Neuronal stem cell (in vitro differentiated cells): Measurements from ENCODE around the gene P2RY4. TPM values are rescaled to one million over a fixed set of nuclear protein-coding genes. Genes with fewer than 3 reads are reported as not detected.
A peak's percentile ranks its signal among the peaks of the same experiment; 100 is the strongest.

Experiments used
- DNase-seq: peaks from one replicate; pipeline ENCODE4 v3.0.0-alpha.2; 2013; ENCODE audit warnings: low spot score
- H2AFZ ChIP-seq: one replicate; pipeline ENCODE4 v1.6.1; 2013; ENCODE audit warnings: mild to moderate bottlenecking, low read length, inconsistent platforms
- H2AK5ac ChIP-seq: 2 replicates; pipeline ENCODE4 v1.6.1; 2013; ENCODE audit warnings: low read depth, mild to moderate bottlenecking, inconsistent platforms, low read length, moderate library complexity, mixed read lengths
- H2BK120ac ChIP-seq: 2 replicates; pipeline ENCODE4 v1.6.1; 2013; ENCODE audit warnings: low read depth, mild to moderate bottlenecking, inconsistent platforms, low read length, moderate library complexity, mixed read lengths
- H2BK12ac ChIP-seq: one replicate; pipeline ENCODE4 v1.6.1; 2013; ENCODE audit warnings: low read length, inconsistent platforms
- H2BK15ac ChIP-seq: 2 replicates; pipeline ENCODE4 v1.6.1; 2013; ENCODE audit warnings: mild to moderate bottlenecking, low read length, inconsistent platforms, mixed read lengths
- H2BK5ac ChIP-seq: one replicate; pipeline ENCODE4 v1.6.1; 2013; ENCODE audit warnings: inconsistent platforms, mild to moderate bottlenecking, low read length, moderate library complexity
- H3K14ac ChIP-seq: one replicate; pipeline ENCODE4 v1.6.1; 2013; ENCODE audit warnings: low read length, inconsistent platforms
- H3K18ac ChIP-seq: 2 replicates; pipeline ENCODE4 v1.6.1; 2013; ENCODE audit warnings: low read length, inconsistent platforms
- H3K23ac ChIP-seq: 2 replicates; pipeline ENCODE4 v1.6.1; 2013; ENCODE audit warnings: low read depth, mild to moderate bottlenecking, mixed read lengths, low read length, inconsistent platforms; ENCODE audit not compliant: poor library complexity
- H3K27ac ChIP-seq: replicated peaks from 3 replicates; pipeline ENCODE4 v1.5.1; 2013; ENCODE audit warnings: low read length, inconsistent platforms
- H3K27me3 ChIP-seq, 3 experiments: 2 replicates each; pipeline ENCODE4 v1.6.1; 2013; ENCODE audit warnings: low read length in 3 of 3, mild to moderate bottlenecking in 2 of 3, inconsistent platforms in 1 of 3, low read depth in 1 of 3, mixed read lengths in 1 of 3, moderate library complexity in 1 of 3; ENCODE audit not compliant: control insufficient read depth in 3 of 3, insufficient read depth in 3 of 3
- H3K36me3 ChIP-seq, 2 donors: replicated peaks in 1 of 2; 2 replicates each; pipeline ENCODE4 v1.6.1; 2013; ENCODE audit warnings: low read length in 2 of 2; ENCODE audit not compliant: control insufficient read depth in 2 of 2, insufficient read depth in 2 of 2
- H3K4ac ChIP-seq: 2 replicates; pipeline ENCODE4 v1.6.1; 2013; ENCODE audit warnings: inconsistent platforms, mild to moderate bottlenecking, low read length, moderate library complexity
- H3K4me1 ChIP-seq, 2 donors: 1 replicate in 1 of 2; 2 replicates in 1 of 2; pipeline ENCODE4 v1.6.1; 2013; ENCODE audit warnings: low read length in 2 of 2, low read depth in 1 of 2; ENCODE audit not compliant: control insufficient read depth in 2 of 2, insufficient read depth in 1 of 2
- H3K4me2 ChIP-seq: one replicate; pipeline ENCODE4 v1.6.1; 2013; ENCODE audit warnings: mild to moderate bottlenecking, low read length, inconsistent platforms; ENCODE audit not compliant: insufficient read depth, poor library complexity, severe bottlenecking
- H3K4me3 ChIP-seq, 2 donors: 2 replicates each; pipeline ENCODE4 v1.5.1; 2013; ENCODE audit warnings: low read length in 2 of 2, mild to moderate bottlenecking in 2 of 2, inconsistent platforms in 1 of 2, moderate library complexity in 1 of 2
- H3K79me1 ChIP-seq: one replicate; pipeline ENCODE4 v1.6.1; 2013; ENCODE audit warnings: low read depth, mild to moderate bottlenecking, inconsistent platforms, low read length, moderate library complexity
- H3K9ac ChIP-seq: one replicate; pipeline ENCODE4 v1.6.1; 2013; ENCODE audit warnings: mild to moderate bottlenecking, low read depth, low read length, inconsistent platforms; ENCODE audit not compliant: poor library complexity
- H3K9me3 ChIP-seq, 2 donors: replicated peaks in 1 of 2; 2 replicates each; pipeline versions ENCODE3 to v1.6.1; 2013; ENCODE audit warnings: low read length in 2 of 2, mild to moderate bottlenecking in 2 of 2, inconsistent platforms in 1 of 2, low read depth in 1 of 2, mixed read lengths in 1 of 2, moderate library complexity in 1 of 2; ENCODE audit not compliant: control insufficient read depth in 2 of 2, insufficient read depth in 1 of 2
- H4K8ac ChIP-seq: one replicate; pipeline ENCODE4 v1.6.1; 2013; ENCODE audit warnings: low read depth, mild to moderate bottlenecking, inconsistent platforms, low read length, moderate library complexity
- H4K91ac ChIP-seq: one replicate; pipeline ENCODE4 v1.6.1; 2013; ENCODE audit warnings: low read length, low read depth, mild to moderate bottlenecking, inconsistent platforms; ENCODE audit not compliant: poor library complexity
- WGBS, 2 donors: extraction: QIAGEN DNeasy Blood & Tissue Kit; methylation state at CpG; one replicate each; pipeline ENCODE4 v1.1.7; 2013; ENCODE audit warnings: missing lambda C conversion rate in 2 of 2, mixed read lengths in 1 of 2; ENCODE audit not compliant: insufficient read length in 2 of 2, insufficient replicate concordance in 1 of 2; ENCODE audit errors: extremely low coverage in 2 of 2; 5-methylcytosine and 5-hydroxymethylcytosine counted together
- polyA plus RNA-seq, 2 experiments: library from polyadenylated mRNA; stranded (reverse); fragments of 200-250 nt; gene quantifications; one replicate each; pipeline ENCODE4 v1.2.3, GENCODE V29; 2013

The P2RY4 gene
- polyA plus RNA-seq (2013, experiment 1 of 2), result 0.06 TPM
- polyA plus RNA-seq (2013, experiment 2 of 2), result 0.03 TPM

DNA sequence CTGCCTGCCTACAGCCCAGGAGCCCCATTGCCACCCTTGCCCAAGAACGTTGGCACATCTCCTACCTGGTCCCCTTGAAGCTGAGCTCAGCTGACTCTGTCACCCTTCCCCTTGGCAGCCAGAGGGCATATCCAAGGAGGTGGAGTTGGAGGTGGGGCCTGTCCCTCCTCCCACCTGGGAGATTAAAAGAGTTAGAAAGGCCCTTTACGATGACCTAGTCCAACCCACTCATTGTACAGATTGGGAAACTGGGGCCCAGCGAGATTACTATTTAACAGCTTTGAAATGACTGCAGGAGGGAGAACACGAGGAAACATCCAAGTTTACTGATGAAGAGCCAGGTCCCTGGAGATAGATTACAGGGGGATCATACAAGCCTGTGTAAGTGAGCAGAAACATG lies at the start of gene P2RY4:
TSS of gene P2RY4 (minus strand) at position 101 of the 400 bp plus-strand sequence. CDS start 580 bp downstream, outside the sequence.
- Histone ChIP-seq H4K91ac (no peak within 1 kb of the TSS), H3K4me1 (no peaks in the 10 kb centered on the region), H2BK15ac (no peak within 1 kb of the TSS), H3K4me2 (no peak within 1 kb of the TSS), H4K8ac (no peak within 1 kb of the TSS), H3K14ac (no peak within 1 kb of the TSS), H3K4me3 (no peak within 1 kb of the TSS), H3K9me3 (no peaks in the 10 kb centered on the region), H3K27ac (no peak within 1 kb of the TSS), H3K9ac (peak within 1 kb of the TSS; percentile 44), H3K4ac (no peak within 1 kb of the TSS), H2BK120ac (no peak within 1 kb of the TSS), H2BK5ac (no peak within 1 kb of the TSS), H2BK12ac (no peak within 1 kb of the TSS), H3K18ac (no peak within 1 kb of the TSS), H3K23ac (no peak within 1 kb of the TSS), H2AFZ (no peak within 1 kb of the TSS), H3K36me3 (no peaks in the 10 kb centered on the region), H2AK5ac (no peak within 1 kb of the TSS), H3K79me1 (no peaks in the 10 kb centered on the region), H3K27me3 (peaks cover 0 to 2% (median 0%) of the 10 kb centered on the region in 3 experiments)
- no CpG with 5 or more reads among the region's 4 CpGs for WGBS, 2 donors
- no peak for DNase-seq

DNA sequence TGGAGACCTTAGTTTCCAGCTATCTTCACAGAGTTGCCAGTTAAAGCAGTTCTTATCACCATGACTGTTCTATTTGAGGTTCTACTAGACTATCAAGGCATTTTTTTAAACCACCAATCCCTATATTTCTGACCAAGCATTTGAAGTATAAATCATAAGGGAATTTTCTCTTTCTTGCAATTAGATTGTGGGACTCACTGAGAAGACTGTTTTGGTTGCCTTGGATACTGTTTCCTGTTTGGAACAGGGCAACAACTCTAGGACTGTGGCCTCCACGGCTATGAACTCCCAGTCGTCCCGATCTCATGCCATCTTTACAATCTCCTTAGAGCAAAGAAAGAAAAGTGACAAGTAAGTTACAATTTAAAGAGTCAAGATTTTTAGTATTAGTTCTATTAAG lies 41.7 kb upstream of the P2RY4 start:
- H2BK5ac ChIP-seq, result no peak overlapping the region
- no peak overlapping the region for H3K4ac ChIP-seq
- H2AFZ ChIP-seq, result no peak overlapping the region
- H2BK12ac ChIP-seq, result no peak overlapping the region
- no peak overlapping the region for H3K23ac ChIP-seq
- no peak overlapping the region for H3K14ac ChIP-seq
- H3K79me1 ChIP-seq, result no peaks in the 10 kb centered on the region
- no peak overlapping the region for H3K27ac ChIP-seq
- no peak overlapping the region for H3K4me3 ChIP-seq
- no peaks in the 10 kb centered on the region for H3K27me3 ChIP-seq
- no peak overlapping the region for H3K18ac ChIP-seq
- peaks cover 3 to 85% of the 10 kb centered on the region in 2 donors for H3K36me3 ChIP-seq
- H2AK5ac ChIP-seq, result no peak overlapping the region
- H3K9ac ChIP-seq, result no peak overlapping the region
- no peak overlapping the region for H4K8ac ChIP-seq
- H3K9me3 ChIP-seq, result no peaks in the 10 kb centered on the region
- no peak overlapping the region for H4K91ac ChIP-seq
- no peaks in the 10 kb centered on the region for H3K4me1 ChIP-seq
- H2BK120ac ChIP-seq, result no peak overlapping the region
- H3K4me2 ChIP-seq, result no peak overlapping the region
- WGBS, 2 donors, result no CpG with 5 or more reads among the region's 3 CpGs
- no peak for DNase-seq
- no peak overlapping the region for H2BK15ac ChIP-seq

DNA sequence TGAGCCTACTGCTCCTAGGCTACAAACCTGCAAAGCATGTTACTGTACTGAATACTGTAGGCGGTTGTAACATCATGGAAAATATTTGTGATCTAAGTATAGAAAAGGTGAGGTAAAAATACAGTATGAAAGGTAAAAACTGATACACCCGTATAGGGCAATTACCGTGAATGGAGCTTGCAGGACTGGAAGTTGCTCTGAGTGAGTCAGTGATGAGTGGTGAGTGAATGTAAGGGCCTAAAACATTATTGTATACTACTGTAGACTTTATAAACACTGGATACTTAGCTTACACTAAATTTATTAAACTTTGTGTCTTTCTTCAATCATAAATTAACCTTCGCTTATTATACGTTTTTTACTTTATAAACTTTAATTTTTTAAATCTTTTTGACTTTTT lies 33.6 kb upstream of the P2RY4 start:
- no peak overlapping the region for H3K4me3 ChIP-seq
- H4K8ac ChIP-seq, result no peak overlapping the region
- H3K79me1 ChIP-seq, result no peaks in the 10 kb centered on the region
- H3K27ac ChIP-seq, result no peak overlapping the region
- no peak overlapping the region for H3K9ac ChIP-seq
- H3K23ac ChIP-seq, result no peak overlapping the region
- H3K14ac ChIP-seq, result no peak overlapping the region
- H3K9me3 ChIP-seq, result no peaks in the 10 kb centered on the region
- H3K4me2 ChIP-seq, result no peak overlapping the region
- WGBS, 2 donors, result 100% methylated on average over 2 of the region's 5 CpGs
- H2BK5ac ChIP-seq, result no peak overlapping the region
- H3K4me1 ChIP-seq, result peaks cover 3% of the 10 kb centered on the region in 2 donors
- H3K18ac ChIP-seq, result no peak overlapping the region
- H2BK15ac ChIP-seq, result no peak overlapping the region
- DNase-seq, result no peak
- no peak overlapping the region for H2AK5ac ChIP-seq
- H2BK12ac ChIP-seq, result no peak overlapping the region
- H3K4ac ChIP-seq, result no peak overlapping the region
- H4K91ac ChIP-seq, result no peak overlapping the region
- no peak overlapping the region for H2BK120ac ChIP-seq
- H2AFZ ChIP-seq, result no peak overlapping the region
- H3K27me3 ChIP-seq, result no peaks in the 10 kb centered on the region
- H3K36me3 ChIP-seq, result peaks cover 0 to 59% of the 10 kb centered on the region in 2 donors

DNA sequence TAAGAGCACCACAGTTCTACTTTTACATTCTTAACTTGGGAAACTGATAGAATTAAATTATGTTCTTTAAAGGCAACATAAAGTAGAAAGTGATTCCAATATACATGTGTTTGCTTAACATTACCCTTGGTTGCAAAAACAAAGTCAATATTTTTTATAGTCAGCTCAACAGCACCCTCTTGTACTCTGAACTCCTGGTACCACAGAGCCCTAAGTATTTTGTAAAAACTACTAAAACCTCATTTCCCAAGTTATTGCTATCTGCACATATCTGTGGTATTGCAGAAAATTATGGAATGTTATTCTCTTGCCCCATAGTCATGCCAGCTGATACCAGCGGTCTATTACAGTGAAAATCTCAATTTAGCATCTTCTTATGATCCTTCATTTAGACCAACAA lies 32.8 kb upstream of the P2RY4 start:
- Histone ChIP-seq H2BK15ac (no peak overlapping the region), H3K4me3 (no peak overlapping the region), H3K23ac (no peak overlapping the region), H3K36me3 (peaks cover 0 to 56% of the 10 kb centered on the region in 2 donors), H4K8ac (no peak overlapping the region), H3K18ac (no peak overlapping the region), H3K4ac (no peak overlapping the region), H4K91ac (no peak overlapping the region), H2BK5ac (no peak overlapping the region), H3K9ac (no peak overlapping the region), H3K4me2 (no peak overlapping the region), H3K14ac (no peak overlapping the region), H3K9me3 (no peaks in the 10 kb centered on the region), H3K27ac (no peak overlapping the region), H2BK12ac (no peak overlapping the region), H2BK120ac (no peak overlapping the region), H3K79me1 (no peaks in the 10 kb centered on the region), H3K4me1 (peaks cover 3% of the 10 kb centered on the region in 2 donors), H2AK5ac (no peak overlapping the region), H2AFZ (no peak overlapping the region), H3K27me3 (no peaks in the 10 kb centered on the region)
- no CpG with 5 or more reads among the region's 1 CpG for WGBS, 2 donors
- no peak for DNase-seq
